Kidney epithelial cell (primary cell): ENCODE results near the gene LRRC8E. TPM values are rescaled to one million over a fixed set of nuclear protein-coding genes. Genes with fewer than 3 reads are reported as not detected.

Experiments used
- DNase-seq: peaks from one replicate; pipeline ENCODE4 v3.0.0-alpha.2; 2010; ENCODE audit warnings: low read depth
- H3K27me3 ChIP-seq: 2 replicates; pipeline ENCODE4 v1.6.0; 2011; ENCODE audit warnings: low read length; ENCODE audit not compliant: control insufficient read depth, insufficient read depth
- H3K36me3 ChIP-seq: 2 replicates; pipeline ENCODE4 v1.5.1; 2011; ENCODE audit warnings: low read length; ENCODE audit not compliant: control insufficient read depth, insufficient read depth
- H3K4me3 ChIP-seq: 2 replicates; pipeline ENCODE4 v1.5.1; 2011; ENCODE audit warnings: low read depth, mild to moderate bottlenecking, control low read depth, low read length
- CTCF ChIP-seq: IDR thresholded peaks from 2 replicates; pipeline ENCODE4 v1.5.1; 2011; ENCODE audit warnings: mild to moderate bottlenecking, moderate library complexity, low read length, control low read depth, inconsistent platforms; ENCODE audit not compliant: insufficient read depth, poor library complexity, severe bottlenecking
- total RNA-seq: library from RNA; depleted of rRNA; stranded (reverse); fragments of >200 nt; gene quantifications from 2 replicates; pipeline ENCODE4 v1.2.3, GENCODE V29; 2015

LRRC8E gene
- total RNA-seq, 1 donor from 2014 or later: 11.6 TPM

GRCh38 chr19:7899751-7900378 lies 11.6 kb downstream of the LRRC8E start:
- H3K27me3 ChIP-seq: no peaks in the 10 kb centered on the region
- H3K4me3 ChIP-seq: no peak overlapping the region
- DNase-seq: no peak
- H3K36me3 ChIP-seq: peaks cover 1% of the 10 kb centered on the region
- TF ChIP-seq CTCF: no peak

- Histone ChIP-seq H3K36me3 (peaks cover 1% of the 10 kb centered on the region), H3K4me3 (no peak overlapping the region), H3K27me3 (no peaks in the 10 kb centered on the region)
- DNase-seq: no peak
- TF ChIP-seq CTCF: no peak
Measured at GRCh38 chr19:7900401-7900870, 12.1 kb downstream of the LRRC8E start.

- H3K36me3 ChIP-seq: peaks cover 1% of the 10 kb centered on the region
- H3K27me3 ChIP-seq: no peaks in the 10 kb centered on the region
- TF ChIP-seq CTCF: no peak
- no peak overlapping the region for H3K4me3 ChIP-seq
- no peak for DNase-seq
Measured at GRCh38 chr19:7900931-7901330, 12.6 kb downstream of the LRRC8E start.

- Histone ChIP-seq H3K27me3 (no peaks in the 10 kb centered on the region), H3K4me3 (no peak overlapping the region), H3K36me3 (peaks cover 1% of the 10 kb centered on the region)
- DNase-seq: no peak
- TF ChIP-seq CTCF: no peak
Measured at GRCh38 chr19:7901337-7901736, 13.0 kb downstream of the LRRC8E start.

GRCh38 chr19:7902796-7903243 lies 14.5 kb downstream of the LRRC8E start:
- H3K4me3 ChIP-seq: peak overlapping the region; percentile 54
- no peak for DNase-seq
- TF ChIP-seq CTCF: no peak
- H3K36me3 ChIP-seq: peaks cover 1% of the 10 kb centered on the region
- H3K27me3 ChIP-seq: no peaks in the 10 kb centered on the region
